ENCODE results near the gene SLC38A11.
A peak's percentile ranks its signal among the peaks of the same experiment; 100 is the strongest.

Gene SLC38A11

DNA sequence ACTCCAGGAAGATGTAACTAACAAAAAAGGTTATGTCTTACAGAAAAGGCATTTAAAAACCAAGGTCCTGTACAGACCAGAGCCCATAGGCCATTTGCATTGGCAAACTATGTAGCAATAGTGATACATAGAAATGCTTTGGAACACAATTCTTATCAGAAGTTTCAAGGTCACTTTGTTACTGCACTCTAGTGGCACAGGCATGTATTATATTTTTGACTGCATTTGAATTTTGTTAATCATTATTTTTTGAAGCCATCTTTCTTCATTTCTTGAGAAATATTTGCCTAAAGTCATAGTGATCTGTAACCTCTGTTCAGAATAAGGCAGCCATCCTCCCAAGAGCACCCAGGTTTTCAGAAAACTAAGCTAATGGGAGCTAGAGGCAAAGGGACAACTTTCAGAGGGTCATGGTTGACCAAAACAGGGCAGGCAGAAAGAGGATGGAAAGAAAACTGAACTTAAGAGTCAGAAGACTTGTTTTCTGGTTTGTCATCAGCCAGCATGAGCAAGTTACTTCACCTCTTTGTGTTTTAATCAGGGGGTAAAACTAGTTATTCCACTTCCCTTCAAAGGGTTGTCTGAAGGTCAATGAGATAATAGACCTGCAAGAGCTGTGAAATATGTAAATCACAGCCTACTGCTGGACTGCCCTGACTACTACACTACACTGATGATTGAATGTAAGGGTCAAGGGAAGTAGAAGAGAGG is 41.5 kb downstream of the SLC38A11 start:
- peak; percentile 34 for DNase-seq

DNA sequence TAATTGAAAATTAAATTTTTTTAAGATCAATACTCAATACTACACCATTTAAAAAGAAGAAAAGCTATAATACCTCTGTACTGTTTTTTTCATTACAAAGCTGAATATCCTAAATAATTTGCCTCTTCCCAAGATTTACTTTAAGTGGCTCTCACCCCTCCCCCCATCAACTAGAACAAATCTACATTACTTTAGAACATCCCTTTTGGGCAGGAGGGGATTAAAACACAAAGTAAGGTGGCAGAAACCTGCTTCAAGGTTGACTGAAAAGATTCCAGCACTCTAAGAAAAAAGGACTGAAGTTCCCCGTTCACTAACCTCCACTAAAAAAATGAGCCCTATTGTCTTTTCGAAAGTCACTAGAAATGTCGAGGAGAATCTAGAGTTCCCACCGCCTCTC is 42.3 kb downstream of the SLC38A11 start:
- no peak for DNase-seq

DNA sequence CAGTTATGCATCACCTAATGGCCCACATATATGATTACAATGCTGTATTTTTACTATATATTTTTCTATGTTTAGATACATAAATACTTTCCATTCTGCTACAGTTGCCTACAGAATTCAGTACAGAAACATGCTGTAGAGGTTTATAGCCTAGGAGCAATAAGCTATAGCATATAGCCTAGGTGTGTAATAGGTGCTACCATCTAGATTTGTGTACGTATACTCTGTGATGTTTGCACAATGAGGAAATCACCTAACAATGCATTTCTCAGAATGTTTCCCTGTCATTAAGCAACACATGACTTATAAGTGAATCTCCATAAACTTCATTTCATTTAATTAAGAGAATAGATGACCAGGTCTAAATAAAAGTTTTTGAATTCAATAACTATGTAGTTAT is 43.5 kb downstream of the SLC38A11 start:
- DNase-seq: no peak

DNA sequence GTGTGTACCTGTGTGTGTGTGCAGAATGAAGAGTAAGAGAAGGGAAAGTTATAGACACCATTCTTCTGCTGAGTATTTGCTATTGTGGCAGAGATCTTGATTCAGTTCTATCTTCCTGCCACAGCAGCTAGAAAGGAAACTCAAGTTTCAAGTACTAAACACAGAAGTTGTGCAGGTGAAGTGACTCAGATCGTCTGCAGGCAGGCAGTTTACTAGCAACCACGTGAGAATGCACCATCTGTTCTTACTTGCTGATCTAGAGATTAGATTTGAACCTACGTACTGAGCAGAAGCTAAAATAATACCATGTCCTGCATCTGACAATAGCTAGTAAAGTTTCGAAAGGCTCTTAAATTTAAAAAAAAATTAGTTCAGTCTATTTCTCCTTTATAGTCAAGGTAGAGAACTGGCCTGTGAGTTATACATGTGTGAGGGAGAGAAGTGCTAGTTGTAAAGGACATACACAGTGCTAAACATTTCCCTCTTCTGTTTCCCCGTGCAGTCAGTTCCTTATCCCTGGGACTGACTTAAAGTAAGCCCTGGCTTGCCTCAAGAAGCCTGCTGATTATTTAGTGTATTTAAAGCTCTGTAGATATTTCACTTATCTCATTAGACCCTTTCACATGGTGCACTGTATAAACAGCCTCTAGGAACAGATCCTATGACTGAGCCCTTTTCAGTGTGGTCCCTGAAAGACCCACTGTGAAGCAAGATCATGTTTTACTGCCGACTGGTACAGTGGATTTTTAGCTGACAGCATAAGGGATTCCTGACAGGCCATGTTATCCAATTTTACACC is 45.0 kb downstream of the SLC38A11 start:
- peak; percentile 28 for DNase-seq

DNA sequence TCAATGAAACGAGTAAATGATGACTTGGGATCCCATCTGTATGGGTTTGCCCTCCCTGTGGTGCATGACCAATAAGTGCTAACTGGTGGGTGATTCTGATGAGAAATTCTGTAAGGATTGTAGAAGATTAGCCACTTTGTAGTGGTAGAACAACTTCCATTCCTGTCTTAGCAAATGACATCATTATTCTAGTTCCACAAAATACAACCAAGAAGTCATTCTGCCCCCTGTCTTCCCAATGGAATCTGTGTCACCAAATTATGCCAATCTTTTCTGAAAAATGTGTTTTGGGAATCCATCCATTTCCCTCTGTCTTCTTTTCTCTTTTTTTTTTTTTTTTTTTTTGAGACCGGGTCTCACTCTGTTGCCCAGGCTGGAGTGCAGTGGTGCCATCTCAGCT is 48.4 kb downstream of the SLC38A11 start:
- DNase-seq: no peak

DNA sequence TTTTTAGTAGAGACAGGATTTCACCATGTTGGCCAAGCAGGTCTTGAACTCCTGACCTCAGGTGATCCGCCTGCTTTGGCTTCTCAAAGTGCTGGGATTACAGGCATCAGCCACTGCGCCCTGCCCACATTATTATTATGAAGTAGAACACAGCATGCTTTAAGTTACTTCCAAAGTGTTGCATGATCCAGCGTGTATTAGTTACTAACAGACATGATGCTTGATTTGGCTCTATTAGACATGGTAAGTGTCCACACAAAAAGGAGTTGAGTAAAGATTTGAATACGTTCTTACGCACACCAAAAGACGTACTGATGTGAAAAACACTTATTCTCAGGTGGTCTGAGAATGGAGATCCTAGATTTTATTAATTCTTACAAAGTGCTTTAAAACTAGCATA is 50.0 kb downstream of the SLC38A11 start:
- no peak for DNase-seq

DNA sequence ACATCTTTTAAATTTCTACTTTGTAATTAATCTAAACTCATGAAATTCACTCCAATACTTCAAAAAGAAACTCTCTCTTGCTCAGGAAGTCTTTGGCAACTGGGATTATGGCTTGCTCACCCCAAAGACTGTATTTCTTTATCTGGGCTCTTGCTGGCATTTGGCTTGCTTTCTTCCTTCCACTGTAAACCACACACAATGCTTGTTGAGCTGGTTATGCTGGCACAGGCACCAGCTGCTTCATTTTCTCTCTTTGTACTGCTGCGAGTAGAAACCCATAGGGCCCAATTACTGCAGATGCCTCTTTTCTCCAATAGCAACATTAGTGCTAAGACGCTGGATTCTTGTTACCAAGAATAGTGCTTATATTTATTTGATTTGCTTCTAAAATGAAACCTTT is 51.4 kb downstream of the SLC38A11 start:
- DNase-seq: no peak

DNA sequence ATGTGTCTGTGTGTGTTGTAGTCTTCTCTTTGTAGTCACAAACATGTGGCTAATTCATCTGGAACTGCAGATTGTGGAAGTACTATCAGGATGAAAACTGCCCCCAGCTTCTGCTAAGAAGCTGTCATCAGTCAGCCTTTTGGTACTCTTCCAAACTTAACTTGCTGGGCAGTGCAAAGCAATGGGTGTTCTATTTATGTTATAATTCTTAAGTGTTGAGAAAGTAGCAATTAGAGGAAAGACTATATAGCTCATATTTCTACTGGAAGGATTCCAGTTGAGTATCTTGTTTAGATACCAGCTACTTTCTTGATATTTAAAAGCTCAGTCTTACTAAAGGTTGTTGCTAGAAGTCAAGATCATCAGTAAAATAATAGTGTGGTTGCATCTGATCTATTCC is 52.1 kb downstream of the SLC38A11 start:
- peak; percentile 75 for DNase-seq

DNA sequence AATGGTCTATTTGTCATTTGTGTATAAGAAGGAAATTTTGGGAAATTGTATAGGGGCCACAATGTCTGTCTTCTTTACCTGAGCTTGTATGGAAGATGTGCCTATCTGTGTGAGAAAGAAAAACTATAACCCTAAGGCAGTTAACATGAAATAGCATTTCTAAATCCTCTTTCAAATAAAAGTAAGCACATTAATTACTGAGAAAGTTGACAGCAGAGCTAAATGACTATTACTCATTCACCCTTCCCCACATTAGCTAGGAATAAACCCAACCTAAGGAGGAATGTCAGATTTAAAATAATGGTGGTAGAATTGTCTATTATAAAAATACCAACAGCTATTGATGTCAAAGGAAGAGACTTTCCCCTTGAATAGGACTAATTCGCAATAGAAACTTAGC is 56.2 kb downstream of the SLC38A11 start:
- no peak for DNase-seq

DNA sequence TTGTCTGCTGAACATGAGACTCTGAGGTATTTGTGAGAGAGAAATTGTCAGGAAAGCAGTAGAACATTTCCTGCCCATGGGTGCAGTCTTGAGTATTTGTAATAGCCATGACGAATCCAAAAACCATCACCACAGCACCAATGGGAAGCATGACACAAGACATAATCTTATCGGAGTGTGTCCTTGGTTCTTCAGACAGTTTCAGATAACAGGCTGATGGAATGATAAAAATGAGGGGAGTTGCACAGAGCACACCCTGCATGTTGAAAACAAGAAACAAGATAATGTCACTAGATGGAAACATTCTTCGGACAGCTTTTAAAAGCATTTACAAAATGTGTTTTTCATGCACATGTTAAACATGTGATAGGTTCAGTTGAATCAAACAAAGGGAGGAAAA is 56.9 kb downstream of the SLC38A11 start:
- DNase-seq: peak; percentile 79

DNA sequence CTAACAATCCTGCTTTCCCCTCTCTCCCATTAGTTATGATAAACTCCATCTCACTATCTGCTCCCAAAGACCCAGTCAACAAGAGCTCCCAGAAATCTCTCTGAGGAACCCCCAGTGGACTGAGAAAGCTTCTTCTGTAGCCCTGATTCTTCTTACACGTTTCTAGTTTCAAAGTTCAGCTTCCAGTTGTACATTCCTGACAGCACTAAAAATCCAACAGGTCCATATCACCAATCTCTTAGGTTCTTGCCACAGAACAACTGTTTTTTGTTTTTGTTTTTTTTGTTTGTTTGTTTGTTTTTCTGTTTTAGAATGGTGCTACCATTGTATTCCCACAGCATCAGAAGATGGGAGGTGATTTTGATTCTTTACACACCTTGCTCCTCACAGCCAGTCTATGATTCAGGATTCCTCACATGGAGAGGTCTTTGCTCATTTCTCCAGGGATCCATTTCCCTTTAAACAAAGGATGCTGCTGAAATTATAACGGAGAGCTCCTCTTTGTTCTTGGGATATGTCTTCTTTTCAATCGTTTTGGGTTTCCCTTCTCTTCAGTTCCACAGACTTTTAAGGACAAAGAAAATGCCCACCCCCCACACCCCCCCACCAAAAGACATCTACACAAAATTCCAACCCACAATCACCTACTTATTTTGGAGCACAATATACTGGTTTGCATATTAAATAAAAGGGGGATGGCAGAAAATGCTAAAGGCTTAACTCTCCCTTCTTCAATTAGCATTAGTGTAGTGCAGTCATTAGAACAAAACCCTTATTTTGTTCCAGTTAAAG is 57.7 kb downstream of the SLC38A11 start:
- DNase-seq: no peak

DNA sequence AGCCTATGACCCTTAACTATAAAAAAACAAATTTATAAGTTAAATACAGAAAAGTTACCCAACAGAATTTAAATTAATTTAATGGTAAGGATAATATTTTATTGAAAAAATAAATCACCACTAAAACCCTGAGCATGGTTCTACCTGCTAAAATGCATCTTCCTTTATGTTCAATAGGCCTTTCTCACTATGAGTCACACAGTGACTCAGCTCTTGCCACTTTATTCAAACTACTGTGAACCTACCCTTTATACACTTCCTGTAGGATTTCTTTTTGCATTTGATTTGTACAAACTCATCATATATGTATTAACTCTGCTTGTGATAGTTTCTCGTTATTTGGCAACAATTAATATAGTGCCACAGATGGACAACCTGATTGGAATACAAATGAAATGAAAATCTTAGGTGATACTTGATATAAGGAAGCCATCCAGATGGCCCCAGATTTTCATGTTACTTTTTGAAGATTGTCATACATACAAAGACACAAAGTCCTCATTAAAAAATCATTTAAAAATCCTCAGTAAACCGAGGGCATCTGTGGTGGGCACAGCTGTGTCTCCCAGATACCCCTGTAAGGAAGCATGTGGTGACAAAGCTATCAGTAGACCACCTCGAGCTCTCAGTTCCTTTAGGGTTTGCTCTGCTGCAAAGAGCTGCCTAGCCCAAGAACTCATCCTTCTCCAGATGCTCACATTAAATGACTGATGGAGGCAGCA is 58.5 kb downstream of the SLC38A11 start:
- peak; percentile 79 for DNase-seq

DNA sequence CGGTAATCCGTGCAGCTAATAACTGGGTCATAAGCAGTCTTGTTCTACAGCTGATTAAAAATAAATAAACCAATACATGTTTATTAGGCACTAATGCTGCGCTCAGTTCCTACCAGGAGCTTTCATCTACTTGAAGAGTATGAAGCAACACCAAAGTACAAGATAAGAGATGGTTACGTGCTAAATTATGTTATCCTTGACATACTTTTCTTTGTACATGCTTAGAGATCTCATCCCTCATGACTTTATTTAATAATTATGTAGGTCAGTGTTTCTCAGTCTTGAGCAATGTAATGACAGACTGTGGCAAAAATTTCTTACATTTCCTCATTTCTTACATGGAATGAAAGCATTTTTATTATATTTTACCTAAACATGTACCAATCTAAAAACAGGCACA is 59.1 kb downstream of the SLC38A11 start:
- peak; percentile 48 for DNase-seq

DNA sequence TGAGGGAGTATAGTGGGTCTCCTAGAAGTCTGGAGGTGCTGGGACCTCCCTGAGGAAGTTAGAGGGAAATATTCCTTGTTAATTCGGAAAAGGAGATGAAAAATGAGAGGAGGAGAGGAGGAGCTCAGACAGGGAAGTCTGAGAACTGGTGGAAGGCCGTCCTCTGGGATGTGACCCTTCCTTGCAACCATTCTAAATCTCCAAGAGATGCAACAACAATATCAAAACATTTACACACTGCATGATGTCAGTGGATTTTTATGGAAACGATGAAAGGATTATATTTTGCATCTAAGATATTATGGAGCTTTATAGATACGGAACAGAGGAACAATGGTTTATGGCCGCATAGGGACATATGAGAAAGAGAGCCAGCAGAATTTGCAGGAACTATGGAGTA is 63.9 kb downstream of the SLC38A11 start:
- DNase-seq: no peak

DNA sequence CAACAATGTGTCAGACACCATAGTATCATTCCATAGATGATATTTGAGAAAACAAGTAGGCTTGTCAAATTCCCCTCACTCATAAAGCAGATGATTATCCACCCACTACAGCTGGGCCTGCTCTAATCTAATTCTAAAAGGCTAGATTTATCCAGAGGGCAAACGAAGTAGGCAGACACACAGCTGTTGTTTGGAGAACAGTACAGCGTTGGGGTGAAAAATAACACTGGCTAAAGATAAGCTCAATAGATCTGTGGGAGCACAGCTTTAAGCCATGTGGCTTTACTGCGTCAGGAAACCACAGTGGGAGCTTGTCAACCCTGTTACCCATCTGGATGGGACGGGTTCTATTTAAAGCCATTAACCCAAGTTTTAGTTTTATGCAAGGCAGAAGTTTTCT is 64.8 kb downstream of the SLC38A11 start:
- DNase-seq: no peak

DNA sequence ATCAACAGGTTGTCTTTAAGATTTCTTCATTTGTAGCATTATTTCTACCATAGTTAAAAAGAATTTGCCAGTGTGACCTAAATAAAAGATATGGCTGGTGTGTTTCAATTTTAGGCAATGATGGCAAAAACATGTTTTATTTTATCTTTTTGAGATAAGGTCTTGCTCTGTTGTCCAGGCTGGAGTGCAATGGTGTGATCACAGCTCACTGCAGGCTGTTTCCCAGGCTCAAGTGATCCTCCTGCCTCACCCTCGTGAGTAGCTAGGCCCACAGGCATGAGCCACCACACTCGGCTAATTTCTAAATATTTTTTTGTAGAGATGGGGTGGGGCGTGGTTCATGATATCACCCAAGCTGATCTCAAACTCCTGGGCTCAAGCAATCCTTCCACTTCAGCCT is 66.7 kb downstream of the SLC38A11 start:
- no peak for DNase-seq

DNA sequence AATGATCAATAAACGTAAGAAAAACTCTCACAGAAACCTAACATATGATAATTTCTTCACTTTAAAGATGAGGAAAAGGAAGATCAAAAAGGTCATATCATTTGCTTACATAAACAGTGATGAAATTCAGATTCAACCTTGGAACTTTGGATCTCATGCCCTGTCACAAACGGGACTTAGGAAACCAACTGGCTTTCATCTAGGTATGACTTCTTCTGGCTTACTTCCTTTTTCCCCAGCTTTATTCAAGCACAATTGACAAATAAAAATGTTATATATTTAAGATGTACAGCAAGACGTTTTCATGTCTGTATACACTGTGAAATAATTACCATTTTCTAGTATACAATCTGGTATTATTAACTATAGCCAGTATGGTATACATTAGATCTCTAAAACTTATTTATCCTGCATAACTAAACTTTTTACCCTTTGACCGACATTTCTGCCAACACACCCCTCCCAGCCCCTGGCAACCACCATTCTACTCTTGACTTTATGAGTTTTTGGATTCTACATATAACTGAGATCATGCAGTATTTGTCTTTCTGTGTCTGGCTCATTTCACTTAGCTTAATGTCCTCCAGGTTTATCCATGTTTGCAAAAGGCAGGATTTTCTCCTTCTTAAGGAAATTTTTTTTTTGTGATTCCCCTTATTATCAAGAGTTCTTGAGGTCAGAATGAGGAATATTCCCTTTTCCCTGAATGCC is 67.7 kb downstream of the SLC38A11 start:
- DNase-seq: no peak

DNA sequence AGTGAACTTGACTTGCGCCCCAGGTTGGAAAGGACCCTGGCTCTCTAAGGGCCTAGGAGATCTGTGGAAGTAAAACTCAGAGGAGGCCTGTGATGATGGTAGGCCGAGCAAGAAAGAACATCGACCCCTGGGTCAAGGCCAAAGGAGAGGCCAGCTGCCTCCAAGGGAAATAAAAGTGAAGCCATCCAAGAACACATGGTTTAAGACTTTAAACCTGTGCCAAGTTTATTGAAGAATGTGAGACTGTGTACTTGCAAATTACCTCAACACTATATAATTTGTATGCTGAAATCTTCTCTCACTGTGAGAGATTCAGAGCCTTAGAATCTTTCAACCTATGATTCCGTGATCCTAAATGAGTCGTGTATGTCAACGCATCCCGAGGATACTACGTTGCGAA is 73.0 kb downstream of the SLC38A11 start:
- DNase-seq: no peak

DNA sequence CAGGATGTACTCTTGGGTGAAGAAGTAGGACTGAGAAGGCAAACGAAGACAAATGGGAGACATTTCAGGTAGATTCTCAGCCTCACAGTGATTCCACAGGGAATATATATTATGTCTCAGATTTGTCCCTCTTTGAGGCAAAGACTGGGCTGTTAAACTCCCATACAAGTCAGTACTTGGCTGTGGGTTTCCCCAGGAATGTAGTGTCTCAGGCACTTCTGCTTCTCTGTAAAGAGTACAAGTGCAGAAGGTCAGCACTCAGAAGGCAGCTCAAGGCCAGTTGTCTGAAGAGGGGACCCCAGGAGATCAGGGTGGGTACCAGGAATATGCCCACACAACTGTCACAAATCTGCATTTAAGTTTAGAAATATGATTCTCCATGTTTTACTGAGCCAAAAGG is 73.8 kb downstream of the SLC38A11 start:
- DNase-seq: no peak

DNA sequence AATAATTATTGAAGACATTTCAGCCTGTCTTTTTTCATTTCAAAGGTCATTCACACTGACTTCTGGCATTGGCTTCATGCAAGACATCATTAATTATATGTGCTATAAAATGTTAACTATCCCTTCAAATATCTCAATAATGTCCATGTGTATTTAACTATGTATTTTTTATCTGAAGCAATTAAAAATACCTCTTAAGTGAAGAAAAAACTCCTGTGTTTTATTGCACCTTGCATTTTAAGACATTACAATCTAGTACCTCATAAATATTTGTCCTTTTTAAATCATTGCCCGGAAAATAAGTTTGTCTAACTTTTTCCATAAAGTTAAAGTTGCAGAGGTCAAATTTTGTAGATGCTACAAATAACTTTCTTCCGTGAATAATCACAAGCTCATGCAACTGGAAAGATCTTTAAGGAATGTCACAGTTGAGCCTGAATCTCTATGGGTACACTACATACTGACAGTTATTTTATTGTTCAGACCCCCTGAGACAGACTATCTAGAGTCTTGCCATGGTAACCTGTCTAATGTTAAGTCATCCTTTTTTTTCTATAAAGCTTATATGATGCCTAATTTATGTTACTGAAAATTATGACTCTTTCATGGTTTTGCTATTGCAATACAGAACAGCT is 75.3 kb downstream of the SLC38A11 start:
- peak; percentile 15 for DNase-seq

DNA sequence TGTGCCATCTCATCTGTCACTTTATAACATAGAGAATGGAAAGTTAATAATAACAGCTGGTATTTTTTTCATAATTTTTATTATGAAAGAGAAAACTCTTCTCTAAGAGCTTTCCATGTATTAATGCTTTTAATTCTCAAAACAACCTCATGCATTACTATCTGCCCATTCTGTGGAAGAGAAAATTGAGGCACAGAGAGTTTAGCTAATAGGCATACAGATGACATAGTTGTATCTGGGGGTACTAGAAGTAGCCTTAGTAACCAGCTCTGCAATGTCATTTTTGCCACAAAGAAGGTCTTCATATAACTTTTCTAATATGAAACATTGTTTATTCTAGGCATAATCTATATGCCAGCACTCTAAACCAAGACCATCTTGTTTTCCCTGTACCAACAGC is 77.4 kb downstream of the SLC38A11 start:
- DNase-seq: no peak

DNA sequence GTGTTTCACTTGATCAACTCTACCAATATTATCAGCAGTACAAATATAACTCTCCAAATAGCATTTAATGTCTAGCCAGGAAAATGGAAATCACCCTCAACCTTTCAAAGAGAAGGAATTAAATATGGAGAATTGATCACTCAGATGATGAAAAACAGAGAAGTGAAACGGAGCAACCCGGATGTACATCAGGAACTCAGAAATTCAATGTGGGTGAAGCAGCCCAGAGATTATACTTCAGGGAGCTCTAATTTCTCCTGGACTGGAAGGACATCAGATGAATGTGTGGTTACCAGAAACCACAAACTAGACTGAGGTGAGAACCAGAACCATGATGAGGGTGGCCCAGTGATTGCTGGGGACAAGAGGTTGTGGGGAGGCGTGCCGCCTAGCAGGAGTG is 78.2 kb downstream of the SLC38A11 start:
- DNase-seq: no peak

Data from EL (cell line).